Measurements from ENCODE around the gene MAPK13.
"Not testable (repeated sequence)": the region's sequence is repeated elsewhere in the genome, so short reads cannot be mapped to it uniquely, and the experiment has no call there.

Gene MAPK13

DNA sequence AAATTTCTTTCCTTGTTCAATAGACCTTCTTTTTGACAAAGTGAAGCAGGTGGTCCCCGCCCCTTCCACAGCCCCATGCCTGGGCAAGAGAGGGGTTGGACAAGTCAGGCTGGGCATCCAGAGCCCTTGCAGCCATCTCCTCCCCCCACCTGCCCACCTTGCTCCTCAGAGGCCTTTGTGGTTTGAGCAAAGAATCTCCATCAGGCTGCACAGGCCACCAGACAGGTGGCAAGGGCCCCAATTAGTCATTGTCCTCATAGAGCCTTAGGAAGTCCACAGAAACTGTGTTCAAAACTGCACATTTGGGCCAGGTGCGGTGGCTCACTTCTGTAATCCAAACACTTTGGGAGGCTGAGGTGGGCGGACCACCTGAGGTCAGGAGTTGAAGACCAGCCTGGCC is 1.5 kb upstream of the MAPK13 start:
- DNase-seq = no peak

GRCh38 chr6:36129334-36129733 is 979 bp upstream of the MAPK13 start:
- DNase-seq = not testable (repeated sequence)

DNA sequence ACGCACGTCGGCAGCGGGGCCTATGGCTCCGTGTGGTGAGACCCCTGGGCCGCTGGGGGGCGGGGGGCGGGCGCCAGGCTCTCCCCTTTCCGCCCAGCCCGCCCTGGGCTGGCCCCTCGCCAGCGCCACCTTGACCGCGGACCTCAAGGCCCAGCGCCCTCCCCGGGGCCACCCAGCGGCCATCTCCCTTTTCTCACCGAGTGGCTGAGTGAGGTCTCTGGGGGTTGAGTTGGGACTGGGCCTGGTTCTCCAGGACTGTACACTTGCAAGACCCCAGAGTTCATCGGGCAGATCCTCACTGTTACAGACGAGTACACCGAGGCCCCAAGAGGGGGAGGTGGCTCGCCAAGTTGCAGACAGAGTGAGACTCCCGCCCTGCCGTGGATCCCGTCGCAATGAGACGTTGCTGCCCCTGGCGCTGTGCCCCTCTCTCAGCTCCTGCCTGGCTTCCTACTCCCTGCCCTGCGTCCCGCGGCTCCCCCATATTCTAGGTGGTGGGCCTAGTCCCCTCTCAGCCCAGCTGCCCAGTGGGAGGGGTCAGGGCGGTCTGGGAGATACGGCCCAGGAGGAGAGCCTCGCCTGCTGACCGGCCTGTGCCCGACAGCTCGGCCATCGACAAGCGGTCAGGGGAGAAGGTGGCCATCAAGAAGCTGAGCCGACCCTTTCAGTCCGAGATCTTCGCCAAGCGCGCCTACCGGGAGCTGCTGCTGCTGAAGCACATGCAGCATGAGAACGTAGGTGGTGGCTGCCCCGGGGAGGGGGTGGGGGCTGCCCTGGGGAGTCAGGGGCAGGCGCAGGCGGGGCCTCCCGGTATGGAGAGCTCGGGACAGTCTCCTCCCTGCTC is 576 bp downstream of the MAPK13 start:
- DNase-seq = peak; percentile 69

DNA sequence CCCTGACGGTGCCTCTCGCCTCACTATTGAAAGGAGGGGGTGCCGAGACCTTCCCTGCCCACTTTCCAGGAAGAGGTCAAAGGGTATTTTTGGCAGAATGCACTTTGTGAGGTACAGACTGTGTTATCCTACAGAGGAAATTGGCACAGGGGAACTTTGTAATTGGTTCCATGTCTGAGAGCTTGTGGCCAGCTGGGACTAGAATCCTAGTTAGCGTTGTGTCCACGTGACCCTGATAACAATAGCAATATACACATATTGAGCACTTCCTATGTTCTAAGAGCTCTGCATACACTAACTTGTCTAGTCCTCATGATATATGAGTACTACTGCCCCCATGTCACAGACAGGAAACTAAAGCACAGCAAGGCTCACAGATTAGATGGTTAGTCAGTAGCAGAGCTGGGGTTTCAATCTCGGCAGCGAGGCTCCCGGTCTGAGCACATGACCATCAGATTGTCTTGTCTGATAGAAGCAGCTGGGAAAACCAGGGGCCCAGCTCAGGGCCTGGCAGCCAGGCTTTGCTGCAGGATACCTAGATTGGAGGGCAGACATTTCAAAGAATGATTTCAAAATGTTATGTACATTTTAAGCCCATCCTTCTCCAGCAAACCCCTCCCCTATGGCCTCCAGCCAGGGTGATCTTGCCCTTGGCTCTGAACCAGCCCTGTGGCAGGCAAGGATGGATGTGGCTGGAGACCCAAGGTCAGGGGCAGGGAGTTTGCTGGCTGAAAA is 1.4 kb downstream of the MAPK13 start:
- peak; percentile 36 for DNase-seq

DNA sequence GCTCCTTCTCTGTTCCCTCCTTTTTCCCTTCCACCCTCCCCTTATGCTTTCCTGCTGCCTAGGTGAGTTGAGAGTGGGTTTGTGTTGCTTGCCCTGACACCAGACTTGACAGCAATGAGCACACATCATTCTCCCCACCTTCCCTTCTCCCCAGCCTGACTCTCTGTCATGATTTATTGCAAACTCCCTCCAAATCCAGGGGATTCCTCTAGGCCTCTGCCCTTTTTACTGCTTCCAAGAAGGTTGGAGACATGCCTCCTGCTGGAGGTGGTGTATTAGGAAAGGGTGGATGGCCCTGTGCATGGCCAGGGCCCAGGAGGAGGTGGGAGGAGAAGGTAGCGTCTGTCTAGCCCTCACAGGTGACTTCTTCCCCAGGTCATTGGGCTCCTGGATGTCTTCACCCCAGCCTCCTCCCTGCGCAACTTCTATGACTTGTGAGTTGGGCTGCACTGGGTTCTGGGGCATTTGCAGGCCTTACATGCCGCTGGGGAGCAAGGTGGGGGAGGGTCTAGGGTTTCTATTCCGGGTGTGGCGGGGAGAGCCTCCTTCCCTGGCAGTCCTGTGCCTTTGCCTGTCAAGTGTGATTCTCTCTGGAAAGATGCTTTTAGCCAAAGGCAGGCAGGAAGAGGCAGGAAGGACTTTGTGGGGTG is 2.1 kb downstream of the MAPK13 start:
- DNase-seq = no peak

- DNase-seq = no peak
Observed at GRCh38 chr6:36133148-36133547, 2.8 kb downstream of the MAPK13 start.

DNA sequence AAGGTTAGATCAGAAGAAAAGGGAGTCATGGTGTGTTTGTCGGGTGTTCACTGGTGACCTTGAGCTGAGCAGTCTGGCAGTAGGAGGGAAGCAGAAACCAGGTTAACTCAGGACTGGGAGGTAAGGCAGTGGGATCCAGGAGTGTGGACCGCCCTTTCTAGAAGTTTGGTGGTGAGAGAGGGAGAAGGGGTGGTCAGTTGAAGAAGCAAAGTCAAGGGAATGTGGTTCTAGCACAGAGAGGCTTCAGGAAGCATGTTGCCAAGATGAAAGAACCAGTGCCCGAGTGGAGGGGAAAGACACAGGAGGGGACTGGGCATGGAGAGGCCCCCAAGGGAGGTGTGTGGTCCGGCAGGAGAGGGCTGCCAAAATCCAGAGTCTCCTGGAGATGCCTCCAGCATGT is 3.6 kb downstream of the MAPK13 start:
- no peak for DNase-seq

DNA sequence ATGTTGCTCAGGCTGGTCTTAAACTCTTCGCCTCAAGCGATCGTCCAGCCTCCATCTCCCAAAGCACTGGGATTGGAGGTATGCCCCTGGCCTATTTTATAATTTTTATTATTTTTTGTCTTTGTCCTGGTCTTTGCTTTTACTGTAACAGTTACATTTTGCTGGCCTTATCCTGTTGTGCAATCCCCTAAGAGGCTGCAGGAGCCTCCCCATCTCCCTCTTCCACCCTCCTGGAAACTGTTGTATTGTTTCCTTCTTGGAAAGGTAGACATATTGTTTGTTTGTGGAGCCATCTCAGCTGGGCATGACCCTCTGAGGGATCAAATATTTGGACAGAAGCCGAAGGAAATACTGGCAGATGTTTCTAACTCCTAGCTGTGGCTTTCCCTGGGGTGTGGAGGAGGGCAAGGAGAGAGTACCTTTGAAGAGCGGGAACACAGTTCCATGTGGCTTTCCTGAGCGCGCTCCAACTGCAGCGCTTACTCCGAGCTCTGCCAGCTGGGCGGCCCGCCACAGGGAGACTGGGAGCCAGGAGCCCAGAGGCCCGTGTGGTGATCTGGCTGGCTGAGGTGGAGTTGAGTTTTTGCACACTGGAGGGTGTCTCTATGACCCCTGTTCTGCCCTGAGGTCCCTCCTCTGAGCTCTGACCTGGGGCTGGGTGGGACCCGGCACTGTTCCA is 4.9 kb downstream of the MAPK13 start:
- no peak for DNase-seq

DNA sequence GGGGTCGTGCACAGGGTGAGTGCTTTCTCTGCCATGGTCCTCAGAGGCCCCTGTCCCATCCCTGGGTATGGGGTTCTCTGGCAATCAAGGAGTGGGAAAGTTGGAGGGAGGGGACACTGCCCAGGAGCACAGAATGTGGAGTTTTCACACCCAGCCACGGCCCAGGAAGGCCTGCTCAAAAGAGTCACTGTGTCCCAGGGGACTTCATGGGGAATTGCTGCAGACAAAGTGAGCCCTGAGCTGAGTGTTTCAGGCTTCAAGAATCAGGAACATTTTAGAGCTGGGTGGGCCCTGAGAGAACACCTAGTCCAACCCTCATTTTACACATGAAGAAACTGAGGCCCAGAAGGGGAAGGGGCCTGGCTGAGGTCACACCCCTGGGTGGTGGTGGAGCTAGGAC is 5.7 kb downstream of the MAPK13 start:
- DNase-seq = no peak

DNA sequence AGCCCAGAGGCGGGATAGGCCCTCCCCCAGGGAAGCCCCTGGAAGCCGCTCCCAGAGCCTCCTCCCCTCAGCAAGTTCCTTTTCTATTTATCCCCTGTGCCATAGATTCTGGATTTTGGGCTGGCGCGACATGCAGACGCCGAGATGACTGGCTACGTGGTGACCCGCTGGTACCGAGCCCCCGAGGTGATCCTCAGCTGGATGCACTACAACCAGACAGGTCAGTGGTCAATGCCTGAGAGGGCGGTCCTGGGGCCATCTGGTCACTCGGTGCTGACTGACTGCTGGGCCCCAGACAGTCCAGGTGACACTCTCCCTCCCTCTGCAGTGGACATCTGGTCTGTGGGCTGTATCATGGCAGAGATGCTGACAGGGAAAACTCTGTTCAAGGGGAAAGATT is 6.2 kb downstream of the MAPK13 start:
- DNase-seq = no peak

DNA sequence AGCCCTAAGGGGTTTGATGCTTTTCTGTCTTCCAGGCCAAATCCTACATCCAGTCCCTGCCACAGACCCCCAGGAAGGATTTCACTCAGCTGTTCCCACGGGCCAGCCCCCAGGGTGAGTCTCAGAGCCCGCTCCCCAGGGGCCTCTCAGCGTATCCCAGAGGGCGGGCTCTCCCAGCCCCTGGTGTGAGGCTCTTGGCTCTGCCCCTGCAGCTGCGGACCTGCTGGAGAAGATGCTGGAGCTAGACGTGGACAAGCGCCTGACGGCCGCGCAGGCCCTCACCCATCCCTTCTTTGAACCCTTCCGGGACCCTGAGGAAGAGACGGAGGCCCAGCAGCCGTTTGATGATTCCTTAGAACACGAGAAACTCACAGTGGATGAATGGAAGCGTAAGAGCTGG is 8.4 kb downstream of the MAPK13 start:
- no peak for DNase-seq

GRCh38 chr6:36139431-36139830 is 9.1 kb downstream of the MAPK13 start:
- DNase-seq = no peak

DNA sequence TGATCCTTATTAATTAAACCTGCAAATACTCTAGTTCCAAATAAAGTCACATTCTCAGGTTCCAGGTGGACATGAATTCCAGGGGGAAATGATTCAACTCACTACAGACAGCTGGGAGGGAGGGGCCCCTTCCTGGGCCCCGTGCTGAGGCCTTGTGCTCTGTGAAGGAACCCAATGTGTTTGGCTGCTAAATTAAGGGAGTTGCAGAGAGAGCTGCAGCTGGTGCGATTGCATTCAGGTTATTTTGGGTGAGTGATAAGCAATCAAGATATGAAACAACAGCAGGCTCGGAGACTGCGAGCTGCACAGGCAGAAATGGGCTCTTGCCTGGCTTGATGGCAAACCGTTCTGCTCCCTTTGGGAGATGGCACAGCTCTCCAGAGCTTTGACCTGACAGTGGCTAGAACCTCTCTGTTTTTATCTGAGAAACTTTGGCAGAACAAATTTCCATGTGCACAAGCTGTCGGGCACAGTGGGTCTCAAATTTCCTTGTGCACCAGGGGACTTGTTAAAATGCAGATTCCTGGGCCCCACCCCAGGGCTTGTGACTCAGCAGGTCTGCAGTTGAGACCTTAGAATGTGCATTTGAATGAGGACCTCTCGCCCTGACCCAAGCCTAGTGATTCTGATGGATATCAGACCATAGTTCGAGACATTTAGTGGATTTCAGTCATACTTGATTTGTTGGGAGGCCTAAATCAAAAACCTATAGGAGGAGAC is 9.8 kb downstream of the MAPK13 start:
- no peak for DNase-seq

- no peak for DNase-seq
Observed at GRCh38 chr6:36141091-36141490, 10.8 kb downstream of the MAPK13 start.

DNA sequence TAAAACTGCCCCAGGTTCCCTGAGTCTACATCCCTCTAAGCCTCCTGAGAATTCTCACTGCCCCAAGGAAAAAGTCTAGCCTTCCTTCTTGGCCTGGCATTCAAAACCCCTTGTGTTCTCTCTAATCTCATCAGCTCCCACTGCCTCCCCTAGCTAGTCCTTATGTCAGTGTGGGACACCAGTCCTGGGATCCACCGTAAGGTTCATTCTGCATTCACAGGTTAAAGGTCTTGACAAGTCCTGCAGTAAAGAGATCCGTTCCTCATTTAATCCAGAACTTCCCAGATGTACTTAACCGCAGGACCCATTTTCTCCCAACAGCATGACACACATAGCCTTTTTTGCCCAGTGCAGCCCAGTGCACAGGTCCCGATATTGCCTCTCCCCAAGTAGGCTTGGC is 11.6 kb downstream of the MAPK13 start:
- DNase-seq = no peak

- DNase-seq = no peak
Observed at GRCh38 chr6:36142971-36143838, 12.9 kb downstream of the MAPK13 start.

DNA sequence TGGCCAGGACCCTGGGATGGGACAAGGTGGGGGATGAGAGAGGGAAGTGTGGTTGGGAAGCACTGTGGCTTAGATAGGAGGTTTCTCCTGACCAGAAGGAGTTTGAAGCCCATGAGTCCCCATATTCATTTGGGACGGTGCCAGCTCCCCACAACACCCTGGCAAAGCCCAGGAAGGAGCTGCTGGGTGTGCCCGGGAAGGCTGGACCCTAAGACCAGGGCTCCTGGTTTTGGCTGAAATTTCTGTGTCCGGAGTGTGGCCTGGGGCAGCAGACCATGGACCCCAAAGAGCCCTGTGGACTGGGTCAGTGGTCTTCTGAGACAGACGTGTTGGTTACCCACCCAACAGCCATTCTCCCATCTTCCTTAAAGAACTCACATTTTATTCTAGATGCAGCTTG is 15.2 kb downstream of the MAPK13 start:
- DNase-seq = no peak

DNA sequence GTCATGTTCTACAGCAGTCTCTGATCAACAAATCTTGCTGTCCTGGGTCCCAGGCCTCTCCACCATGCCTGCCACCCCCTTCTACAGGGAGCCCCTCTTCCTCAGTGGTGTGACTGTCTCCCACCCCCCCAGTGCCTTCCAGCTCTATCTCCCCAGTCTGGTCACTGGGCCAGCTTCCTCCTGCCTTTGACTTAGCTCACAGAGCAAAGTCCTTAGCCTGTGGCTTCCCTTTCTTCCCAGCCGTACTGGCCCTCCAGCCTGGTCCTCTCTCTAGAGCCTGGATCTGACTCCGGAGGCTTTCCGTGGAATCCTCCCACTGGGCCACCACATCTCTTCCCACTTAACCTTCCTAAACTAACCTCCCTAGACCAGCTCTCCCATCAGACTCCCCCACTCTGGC is 17.0 kb downstream of the MAPK13 start:
- no peak for DNase-seq

- no peak for DNase-seq
Observed at GRCh38 chr6:36149476-36149875, 19.2 kb downstream of the MAPK13 start.

DNA sequence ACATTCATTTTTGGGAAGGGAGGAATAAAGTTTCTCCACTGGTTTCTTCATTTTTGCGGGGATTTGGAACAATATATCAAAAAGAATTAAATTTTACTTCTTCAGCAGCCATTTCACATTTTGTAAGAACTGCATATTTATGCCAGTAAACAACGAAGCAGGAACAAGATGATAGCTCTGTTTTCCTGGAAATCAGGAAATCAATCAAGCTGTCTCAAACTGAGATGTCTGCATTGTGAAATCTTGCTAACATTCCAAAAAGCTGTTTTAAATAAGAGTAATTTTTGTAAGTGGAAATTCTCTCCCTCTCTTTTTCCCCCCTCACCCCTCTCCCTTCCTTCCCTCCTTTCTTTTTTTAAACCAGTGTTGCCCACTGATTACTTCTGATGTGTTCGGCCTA is 20.0 kb downstream of the MAPK13 start:
- no peak for DNase-seq

GRCh38 chr6:36154286-36154685 is 24.0 kb downstream of the MAPK13 start:
- DNase-seq = no peak

DNA sequence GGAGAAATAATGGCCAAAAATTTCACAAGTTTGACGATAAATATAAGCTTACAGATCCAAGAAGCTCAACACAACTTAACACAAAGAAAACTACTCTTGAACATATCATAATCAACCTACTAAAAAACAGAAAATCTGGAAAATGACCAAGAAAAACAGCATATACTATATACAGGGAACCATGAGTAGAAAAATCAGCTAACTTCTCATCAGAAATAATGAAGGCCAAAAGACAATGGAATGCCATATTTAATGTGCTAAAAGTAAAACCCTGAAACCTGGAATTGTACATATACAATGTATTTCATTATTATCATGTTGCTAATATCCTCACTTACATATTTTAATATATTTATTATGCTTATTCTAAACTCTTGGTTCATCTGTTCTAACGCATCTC is 25.3 kb downstream of the MAPK13 start:
- DNase-seq = no peak

Data from stimulated activated CD4-positive, alpha-beta T cell treated with anti-CD3 and anti-CD28 coated beads, Interleukin-12 subunit alpha, Interleukin-12 subunit beta, amount 100 ng/mL, for 4 hours (primary cell).